Measurements from ENCODE around the gene TNNT3.

- TF ChIP-seq CTCF (conservative IDR thresholded peaks at IDR 0.05) (no peak), EZH2 (IDR thresholded peaks at IDR 0.05; ENCODE audit: low read depth) (no peak)
Observed at GRCh38 chr11:1888811-1889210, 30.7 kb upstream of the TNNT3 start.
